ENCODE measurements around the gene EEF2K. TPM values are rescaled to one million over a fixed set of nuclear protein-coding genes. Genes with fewer than 3 reads are reported as not detected.

The EEF2K gene
- total RNA-seq, 5 donors from 2014 or later (not counting 1 experiment from before 2014, with no cell fraction given), result 15.5 to 21.5 (median 21.0) TPM

- Mint-ChIP-seq H3K9me3 (peaks cover 0 to 5% (median 0%) of the 10 kb centered on the region in 3 donors), H3K4me1 (peaks cover 0 to 14% (median 10%) of the 10 kb centered on the region in 3 donors), H3K4me3 (no peak overlapping the region), H3K27me3 (no peaks in the 10 kb centered on the region), H3K36me3 (peaks cover 54% of the 10 kb centered on the region), H3K27ac (no peak overlapping the region)
- H3K4me3 ChIP-seq (ENCODE audit: control insufficient read depth in 1 of 2, extremely low read depth in 1 of 2, low read length in 1 of 2), result no peak overlapping the region
- no peak overlapping the region for H3K27ac ChIP-seq (ENCODE audit: low read length)
- ATAC-seq (replicated peaks in 1 of 4) (no peak), DNase-seq (no peak)
- H3K4me1 ChIP-seq (ENCODE audit: control insufficient read depth in 1 of 2, extremely low read depth in 1 of 2, insufficient read depth in 2 of 2, low read length in 2 of 2), result peaks cover 0 to 12% of the 10 kb centered on the region in 2 experiments
- WGBS (ENCODE audit: insufficient coverage), result 96% methylated on average over 13 of the region's 13 CpGs
- CTCF ChIA-PET, result no interaction called here
- H3K27me3 ChIP-seq (replicated peaks in 1 of 2; ENCODE audit: control insufficient read depth in 2 of 2, extremely low read depth in 1 of 2, insufficient read depth in 2 of 2, low read length in 1 of 2), result no peaks in the 10 kb centered on the region
- POLR2A ChIA-PET, result no interaction called here
- no peaks in the 10 kb centered on the region for H3K9me3 ChIP-seq
- peaks cover 17 to 50% of the 10 kb centered on the region in 2 donors for H3K36me3 ChIP-seq (ENCODE audit: control insufficient read depth in 2 of 2, extremely low read depth in 1 of 2, insufficient read depth in 1 of 2, low read length in 1 of 2)
These were observed 51.4 kb downstream of the EEF2K start for GRCh38 chr16:22257440-22257839.

- Histone ChIP-seq H3K27me3 (replicated peaks in 1 of 2; ENCODE audit: control insufficient read depth in 2 of 2, extremely low read depth in 1 of 2, insufficient read depth in 2 of 2, low read length in 1 of 2) (no peaks in the 10 kb centered on the region), H3K4me1 (ENCODE audit: control insufficient read depth in 1 of 2, extremely low read depth in 1 of 2, insufficient read depth in 2 of 2, low read length in 2 of 2) (peaks cover 9 to 27% of the 10 kb centered on the region in 2 experiments), H3K36me3 (ENCODE audit: control insufficient read depth in 2 of 2, extremely low read depth in 1 of 2, insufficient read depth in 1 of 2, low read length in 1 of 2) (peaks cover 16 to 39% of the 10 kb centered on the region in 2 donors), H3K27ac (ENCODE audit: low read length) (no peak overlapping the region), H3K4me3 (ENCODE audit: control insufficient read depth in 1 of 2, extremely low read depth in 1 of 2, low read length in 1 of 2) (no peak overlapping the region), H3K9me3 (no peaks in the 10 kb centered on the region)
- CTCF ChIA-PET, result no interaction called here
- no peak overlapping the region for H3K4me3 Mint-ChIP-seq
- H3K27me3 Mint-ChIP-seq, result no peaks in the 10 kb centered on the region
- H3K36me3 Mint-ChIP-seq, result peaks cover 40% of the 10 kb centered on the region
- ATAC-seq (replicated peaks in 1 of 4) (no peak), DNase-seq (no peak)
- POLR2A ChIA-PET, result no interaction called here
- H3K4me1 Mint-ChIP-seq, result peaks cover 19 to 32% (median 22%) of the 10 kb centered on the region in 3 donors
- WGBS (ENCODE audit: insufficient coverage), result 95% methylated on average over 2 of the region's 3 CpGs
- no peaks in the 10 kb centered on the region for H3K9me3 Mint-ChIP-seq
- no peak overlapping the region for H3K27ac Mint-ChIP-seq
These were observed 54.4 kb downstream of the EEF2K start for GRCh38 chr16:22260490-22260889.

- Histone ChIP-seq H3K4me1 (ENCODE audit: control insufficient read depth in 1 of 2, extremely low read depth in 1 of 2, insufficient read depth in 2 of 2, low read length in 2 of 2) (peaks cover 9 to 28% of the 10 kb centered on the region in 2 experiments), H3K36me3 (ENCODE audit: control insufficient read depth in 2 of 2, extremely low read depth in 1 of 2, insufficient read depth in 1 of 2, low read length in 1 of 2) (peaks cover 10 to 38% of the 10 kb centered on the region in 2 donors), H3K27me3 (replicated peaks in 1 of 2; ENCODE audit: control insufficient read depth in 2 of 2, extremely low read depth in 1 of 2, insufficient read depth in 2 of 2, low read length in 1 of 2) (no peaks in the 10 kb centered on the region), H3K4me3 (ENCODE audit: control insufficient read depth in 1 of 2, extremely low read depth in 1 of 2, low read length in 1 of 2) (no peak overlapping the region), H3K9me3 (no peaks in the 10 kb centered on the region), H3K27ac (ENCODE audit: low read length) (no peak overlapping the region)
- ChIA-PET CTCF (interaction anchor here in 1 of 2 donors (0.7 kb wide), 1 partner anchor 306 kb away, joined by 4 read pairs; no protein-coding TSS in a partner anchor), POLR2A (interaction anchor here in 1 of 2 donors (0.7 kb wide), 1 partner anchor 36 kb away, joined by 4 read pairs; no protein-coding TSS in a partner anchor)
- ATAC-seq (replicated peaks in 1 of 4) (peak in 2 of 4 experiments; percentile 47 to 72), DNase-seq (peak in 1 of 35 experiments; percentile 8)
- Mint-ChIP-seq H3K9me3 (no peaks in the 10 kb centered on the region), H3K27me3 (no peaks in the 10 kb centered on the region), H3K27ac (peak overlapping the region; percentile 46 to 71), H3K36me3 (peaks cover 38% of the 10 kb centered on the region), H3K4me1 (peaks cover 19 to 32% (median 23%) of the 10 kb centered on the region in 3 donors), H3K4me3 (no peak overlapping the region)
- WGBS (ENCODE audit: insufficient coverage), result 0% methylated on average over 1 of the region's 4 CpGs
These were observed 56.4 kb downstream of the EEF2K start for GRCh38 chr16:22262460-22262859.

GRCh38 chr16:22264786-22265185 is 58.7 kb downstream of the EEF2K start:
- no peak overlapping the region for H3K27ac ChIP-seq (ENCODE audit: low read length)
- Mint-ChIP-seq H3K4me1 (peaks cover 19 to 32% (median 23%) of the 10 kb centered on the region in 3 donors), H3K4me3 (no peak overlapping the region), H3K27me3 (no peaks in the 10 kb centered on the region), H3K36me3 (peaks cover 26% of the 10 kb centered on the region), H3K27ac (peak overlapping the region in 1 of 2 donors; percentile 64), H3K9me3 (no peaks in the 10 kb centered on the region)
- peaks cover 4 to 28% of the 10 kb centered on the region in 2 donors for H3K36me3 ChIP-seq (ENCODE audit: control insufficient read depth in 2 of 2, extremely low read depth in 1 of 2, insufficient read depth in 1 of 2, low read length in 1 of 2)
- H3K9me3 ChIP-seq, result no peaks in the 10 kb centered on the region
- no peak overlapping the region for H3K4me3 ChIP-seq (ENCODE audit: control insufficient read depth in 1 of 2, extremely low read depth in 1 of 2, low read length in 1 of 2)
- POLR2A ChIA-PET, result no interaction called here
- WGBS (ENCODE audit: insufficient coverage), result 87% methylated on average over 6 of the region's 7 CpGs
- CTCF ChIA-PET, result interaction anchor here in 1 of 2 donors (1.0 kb wide), 1 partner anchor 32 kb away, joined by 3 read pairs; the partner anchor contains the start of gene POLR3E
- H3K4me1 ChIP-seq (ENCODE audit: control insufficient read depth in 1 of 2, extremely low read depth in 1 of 2, insufficient read depth in 2 of 2, low read length in 2 of 2), result peaks cover 9 to 28% of the 10 kb centered on the region in 2 experiments
- ATAC-seq (replicated peaks in 1 of 4), result peak in 3 of 4 experiments; percentile 41 to 78 (median 43)
- DNase-seq, result peak in 3 of 35 experiments; percentile 7 to 32 (median 32)
- H3K27me3 ChIP-seq (replicated peaks in 1 of 2; ENCODE audit: control insufficient read depth in 2 of 2, extremely low read depth in 1 of 2, insufficient read depth in 2 of 2, low read length in 1 of 2), result no peaks in the 10 kb centered on the region

GRCh38 chr16:22265351-22265750 is 59.3 kb downstream of the EEF2K start:
- Histone ChIP-seq H3K4me3 (ENCODE audit: control insufficient read depth in 1 of 2, extremely low read depth in 1 of 2, low read length in 1 of 2) (no peak overlapping the region), H3K4me1 (ENCODE audit: control insufficient read depth in 1 of 2, extremely low read depth in 1 of 2, insufficient read depth in 2 of 2, low read length in 2 of 2) (peaks cover 9 to 28% of the 10 kb centered on the region in 2 experiments), H3K27ac (ENCODE audit: low read length) (no peak overlapping the region), H3K27me3 (replicated peaks in 1 of 2; ENCODE audit: control insufficient read depth in 2 of 2, extremely low read depth in 1 of 2, insufficient read depth in 2 of 2, low read length in 1 of 2) (no peaks in the 10 kb centered on the region), H3K9me3 (no peaks in the 10 kb centered on the region), H3K36me3 (ENCODE audit: control insufficient read depth in 2 of 2, extremely low read depth in 1 of 2, insufficient read depth in 1 of 2, low read length in 1 of 2) (peaks cover 4 to 25% of the 10 kb centered on the region in 2 donors)
- ATAC-seq (replicated peaks in 1 of 4), result no peak
- Mint-ChIP-seq H3K36me3 (peaks cover 23% of the 10 kb centered on the region), H3K9me3 (no peaks in the 10 kb centered on the region), H3K27ac (peak overlapping the region; percentile 42 to 64), H3K27me3 (no peaks in the 10 kb centered on the region), H3K4me3 (no peak overlapping the region), H3K4me1 (peaks cover 19 to 32% (median 23%) of the 10 kb centered on the region in 3 donors)
- ChIA-PET CTCF (interaction anchor here in 1 of 2 donors (1.0 kb wide), 1 partner anchor 32 kb away, joined by 3 read pairs; the partner anchor contains the start of gene POLR3E), POLR2A (no interaction called here)
- 100% methylated on average over 4 of the region's 5 CpGs for WGBS (ENCODE audit: insufficient coverage)
- no peak for DNase-seq

- peaks cover 25% of the 10 kb centered on the region for H3K36me3 Mint-ChIP-seq
- 97% methylated on average over 16 of the region's 19 CpGs for WGBS (ENCODE audit: insufficient coverage)
- Histone ChIP-seq H3K27ac (ENCODE audit: low read length) (no peak overlapping the region), H3K27me3 (replicated peaks in 1 of 2; ENCODE audit: control insufficient read depth in 2 of 2, extremely low read depth in 1 of 2, insufficient read depth in 2 of 2, low read length in 1 of 2) (no peaks in the 10 kb centered on the region), H3K36me3 (ENCODE audit: control insufficient read depth in 2 of 2, extremely low read depth in 1 of 2, insufficient read depth in 1 of 2, low read length in 1 of 2) (peaks cover 4 to 20% of the 10 kb centered on the region in 2 donors), H3K4me3 (ENCODE audit: control insufficient read depth in 1 of 2, extremely low read depth in 1 of 2, low read length in 1 of 2) (no peak overlapping the region), H3K4me1 (ENCODE audit: control insufficient read depth in 1 of 2, extremely low read depth in 1 of 2, insufficient read depth in 2 of 2, low read length in 2 of 2) (peaks cover 9 to 27% of the 10 kb centered on the region in 2 experiments), H3K9me3 (no peaks in the 10 kb centered on the region)
- ATAC-seq (replicated peaks in 1 of 4), result no peak
- H3K27ac Mint-ChIP-seq, result no peak overlapping the region
- no peak overlapping the region for H3K4me3 Mint-ChIP-seq
- H3K4me1 Mint-ChIP-seq, result peaks cover 19 to 29% (median 23%) of the 10 kb centered on the region in 3 donors
- no peaks in the 10 kb centered on the region for H3K9me3 Mint-ChIP-seq
- DNase-seq, result no peak
- no peaks in the 10 kb centered on the region for H3K27me3 Mint-ChIP-seq
- POLR2A ChIA-PET, result no interaction called here
- CTCF ChIA-PET, result no interaction called here
These were observed 60.5 kb downstream of the EEF2K start for GRCh38 chr16:22266546-22266945.
